HEK293T (cell line): ENCODE measurements around the gene ZBTB9.

Experiments
- CTCF ChIA-PET: fragments of 350-600 bp; formaldehyde crosslinking; extraction: SDS; loops from one replicate; lab custom pipeline; 2021; ENCODE audit warnings: antibody characterized with exemption, inconsistent platforms; lab: Yijun Ruan, JAX
- POLR2A ChIA-PET: fragments of 350-600 bp; formaldehyde crosslinking; extraction: SDS; loops from one replicate; lab custom pipeline; 2020; ENCODE audit warnings: antibody characterized with exemption, inconsistent platforms; lab: Yijun Ruan, JAX
- DNase-seq: peaks from one replicate; pipeline ENCODE4 v3.0.0; 2012; ENCODE audit warnings: mixed read lengths; ENCODE audit errors: extremely low spot score
- ARNT ChIP-seq: fragments of 450-650 bp; IDR thresholded peaks from 2 replicates; pipeline ENCODE4 v1.6.1; 2017; ENCODE audit warnings: mild to moderate bottlenecking
- BHLHE40 ChIP-seq: fragments of 450-650 bp; IDR thresholded peaks from 2 replicates; pipeline ENCODE4 v1.6.1; 2016; ENCODE audit warnings: mild to moderate bottlenecking, moderate library complexity, borderline replicate concordance
- CTBP1 ChIP-seq: fragments of 450-650 bp; IDR thresholded peaks from 2 replicates; pipeline ENCODE4 v1.6.1; 2016; ENCODE audit warnings: borderline replicate concordance
- ELF4 ChIP-seq: fragments of 450-650 bp; IDR thresholded peaks from 2 replicates; pipeline ENCODE4 v1.6.1; 2017; ENCODE audit warnings: antibody characterized with exemption
- FOXA1 ChIP-seq: fragments of 450-650 bp; IDR thresholded peaks from 2 replicates; pipeline ENCODE4 v1.6.1; 2016; ENCODE audit warnings: mild to moderate bottlenecking
- FOXK2 ChIP-seq: fragments of 450-650 bp; IDR thresholded peaks from 2 replicates; pipeline ENCODE4 v1.6.1; 2016; ENCODE audit warnings: mild to moderate bottlenecking
- FOXM1 ChIP-seq: fragments of 450-650 bp; IDR thresholded peaks from 2 replicates; pipeline ENCODE4 v1.6.1; 2017; ENCODE audit warnings: mild to moderate bottlenecking, borderline replicate concordance
- HDGF ChIP-seq: fragments of 450-650 bp; IDR thresholded peaks from 2 replicates; pipeline ENCODE4 v1.6.1; 2017; ENCODE audit warnings: antibody characterized with exemption, borderline replicate concordance
- L3MBTL2 ChIP-seq: fragments of 450-650 bp; conservative IDR thresholded peaks from 2 replicates; pipeline ENCODE4 v1.6.1; 2016; ENCODE audit warnings: mild to moderate bottlenecking
- LEF1 ChIP-seq: fragments of 450-650 bp; IDR thresholded peaks from 2 replicates; pipeline ENCODE4 v1.6.1; 2017; ENCODE audit warnings: mild to moderate bottlenecking, borderline replicate concordance
- NFRKB ChIP-seq: fragments of 450-650 bp; IDR thresholded peaks from 2 replicates; pipeline ENCODE4 v1.6.1; 2016; ENCODE audit warnings: mild to moderate bottlenecking, moderate library complexity
- PKNOX1 ChIP-seq: fragments of 450-650 bp; IDR thresholded peaks from 2 replicates; pipeline ENCODE4 v1.6.1; 2016
- SP1 ChIP-seq: fragments of 450-650 bp; IDR thresholded peaks from 2 replicates; pipeline ENCODE4 v1.6.1; 2017
- SUZ12 ChIP-seq: fragments of 450-650 bp; IDR thresholded peaks from 2 replicates; pipeline ENCODE4 v1.6.1; 2016; ENCODE audit warnings: mild to moderate bottlenecking
- TARDBP ChIP-seq: fragments of 450-650 bp; IDR thresholded peaks from 2 replicates; pipeline ENCODE4 v1.6.1; 2016
- ZNF384 ChIP-seq: fragments of 450-650 bp; IDR thresholded peaks from 2 replicates; pipeline ENCODE4 v1.6.1; 2016

The ZBTB9 gene

GRCh38 chr6:33434961-33435360, 19.4 kb upstream of the ZBTB9 start:
- no peak for TF ChIP-seq BHLHE40
- no peak for TF ChIP-seq FOXA1
- no peak for TF ChIP-seq SUZ12
- no peak for TF ChIP-seq TARDBP
- TF ChIP-seq FOXK2 = no peak
- TF ChIP-seq ARNT = no peak
- no peak for TF ChIP-seq SP1
- TF ChIP-seq ELF4 = no peak
- no peak for TF ChIP-seq LEF1
- TF ChIP-seq PKNOX1 = no peak
- TF ChIP-seq HDGF = no peak
- no peak for TF ChIP-seq L3MBTL2
- TF ChIP-seq FOXM1 = no peak
- TF ChIP-seq CTBP1 = no peak
- no peak for TF ChIP-seq ZNF384
- TF ChIP-seq NFRKB = no peak
- POLR2A ChIA-PET = interaction anchor here (1.7 kb wide), 1 partner anchor 9 kb away, joined by 4 read pairs; no protein-coding TSS in a partner anchor
- DNase-seq = no peak
- CTCF ChIA-PET = no interaction called here

- ChIA-PET CTCF (no interaction called here), POLR2A (interaction anchor here (1.5 kb wide), 1 partner anchor 17 kb away, joined by 5 read pairs; the partner anchor contains the start of gene ZBTB9)
- DNase-seq = no peak
- no peak for TF ChIP-seq TARDBP
- no peak for TF ChIP-seq LEF1
- TF ChIP-seq ZNF384 = no peak
- no peak for TF ChIP-seq SUZ12
- no peak for TF ChIP-seq FOXA1
- no peak for TF ChIP-seq CTBP1
- no peak for TF ChIP-seq NFRKB
- no peak for TF ChIP-seq SP1
- no peak for TF ChIP-seq L3MBTL2
- no peak for TF ChIP-seq BHLHE40
- no peak for TF ChIP-seq PKNOX1
- TF ChIP-seq ARNT = no peak
- TF ChIP-seq FOXK2 = no peak
- TF ChIP-seq HDGF = no peak
- no peak for TF ChIP-seq FOXM1
- TF ChIP-seq ELF4 = no peak
Measured at GRCh38 chr6:33437666-33438065, 16.7 kb upstream of the ZBTB9 start.

- CTCF ChIA-PET = no interaction called here
- no peak for DNase-seq
- TF ChIP-seq TARDBP = no peak
- no peak for TF ChIP-seq SP1
- TF ChIP-seq ARNT = no peak
- no peak for TF ChIP-seq BHLHE40
- no peak for TF ChIP-seq L3MBTL2
- TF ChIP-seq ZNF384 = no peak
- TF ChIP-seq FOXA1 = no peak
- TF ChIP-seq FOXM1 = no peak
- no peak for TF ChIP-seq FOXK2
- TF ChIP-seq NFRKB = no peak
- TF ChIP-seq SUZ12 = no peak
- no peak for TF ChIP-seq CTBP1
- POLR2A ChIA-PET = interaction anchor here (3.9 kb wide), 1 partner anchor 14 kb away, joined by 18 read pairs; the partner anchor contains the start of gene ZBTB9
Measured at GRCh38 chr6:33438978-33439594, 15.3 kb upstream of the ZBTB9 start.

GRCh38 chr6:33439956-33440648, 14.3 kb upstream of the ZBTB9 start:
- ChIA-PET CTCF (no interaction called here), POLR2A (interaction anchor here (1.0 to 3.9 kb wide), 3 partner anchors 10 to 23 kb away, joined by 3 to 18 read pairs (median 3); partner anchors contain the start of gene ZBTB9)
- TF ChIP-seq TARDBP (no peak), PKNOX1 (no peak), SP1 (no peak), BHLHE40 (no peak), FOXA1 (no peak), L3MBTL2 (no peak), ZNF384 (no peak), FOXM1 (no peak), ARNT (no peak), NFRKB (no peak), ELF4 (no peak), LEF1 (no peak)
- no peak for DNase-seq

GRCh38 chr6:33440649-33441309, 13.6 kb upstream of the ZBTB9 start:
- no peak for DNase-seq
- ChIA-PET POLR2A (interaction anchor here (1.0 to 3.9 kb wide), 2 partner anchors 9 to 13 kb away, joined by 3 to 18 read pairs; partner anchors contain the start of gene ZBTB9), CTCF (no interaction called here)
- no peak for TF ChIP-seq CTBP1
- TF ChIP-seq TARDBP = no peak
- TF ChIP-seq FOXK2 = no peak
- TF ChIP-seq FOXA1 = no peak
- TF ChIP-seq SUZ12 = no peak
- TF ChIP-seq NFRKB = no peak
- TF ChIP-seq PKNOX1 = no peak
- TF ChIP-seq L3MBTL2 = no peak
- TF ChIP-seq HDGF = no peak
- no peak for TF ChIP-seq LEF1
- no peak for TF ChIP-seq ZNF384
- TF ChIP-seq ELF4 = no peak
- TF ChIP-seq ARNT = no peak
- TF ChIP-seq FOXM1 = no peak
- TF ChIP-seq BHLHE40 = no peak
- TF ChIP-seq SP1 = no peak
